AML-193 (cell line): Measurements from ENCODE around the gene TBC1D2.

Experiments used
- DNase-seq, 2 experiments: peaks; one replicate each; lab custom pipeline; 2025; lab: John Stamatoyannopoulos, UW

The TBC1D2 gene

GRCh38 chr9:98215821-98216220 lies 39.6 kb downstream of the TBC1D2 start:
- DNase-seq = no peak

GRCh38 chr9:98215271-98215670 lies 40.2 kb downstream of the TBC1D2 start:
- DNase-seq = no peak

- DNase-seq = no peak
These were observed 40.6 kb downstream of the TBC1D2 start for GRCh38 chr9:98214811-98215210.

GRCh38 chr9:98211260-98211659 lies 44.2 kb downstream of the TBC1D2 start:
- no peak for DNase-seq

GRCh38 chr9:98210435-98210834 lies 45.0 kb downstream of the TBC1D2 start:
- DNase-seq = no peak

- DNase-seq = no peak
These were observed 45.9 kb downstream of the TBC1D2 start for GRCh38 chr9:98209530-98209929.

- no peak for DNase-seq
These were observed 46.8 kb downstream of the TBC1D2 start for GRCh38 chr9:98208635-98209034.

- no peak for DNase-seq
These were observed 47.8 kb downstream of the TBC1D2 start for GRCh38 chr9:98207606-98208005.

GRCh38 chr9:98206754-98207153 lies 48.7 kb downstream of the TBC1D2 start:
- DNase-seq = no peak

- no peak for DNase-seq
These were observed 50.8 kb downstream of the TBC1D2 start for GRCh38 chr9:98204692-98205091.

- no peak for DNase-seq
These were observed 52.3 kb downstream of the TBC1D2 start for GRCh38 chr9:98203153-98203552.

GRCh38 chr9:98202252-98202651 lies 53.2 kb downstream of the TBC1D2 start:
- no peak for DNase-seq

- DNase-seq = no peak
These were observed 53.7 kb downstream of the TBC1D2 start for GRCh38 chr9:98201749-98202148.

GRCh38 chr9:98201102-98201501 lies 54.3 kb downstream of the TBC1D2 start:
- DNase-seq = no peak

GRCh38 chr9:98199388-98200033 lies 55.9 kb downstream of the TBC1D2 start:
- DNase-seq = no peak

GRCh38 chr9:98195671-98196070 lies 59.8 kb downstream of the TBC1D2 start:
- DNase-seq = no peak

- DNase-seq = no peak
These were observed 62.0 kb downstream of the TBC1D2 start for GRCh38 chr9:98193336-98193944.

- peak; percentile 60 to 62 for DNase-seq
These were observed 62.7 kb downstream of the TBC1D2 start, which contains the start of gene CORO2A for GRCh38 chr9:98192503-98193335. Gene CORO2A, minus strand, starts transcription at chr9:98192637. Its CDS starts 34,977 bp downstream, at chr9:98157660.

- peak in 1 of 2 experiments; percentile 17 for DNase-seq
These were observed 63.6 kb downstream of the TBC1D2 start for GRCh38 chr9:98191671-98192502.

- DNase-seq = no peak
These were observed 64.3 kb downstream of the TBC1D2 start for GRCh38 chr9:98191181-98191608.

- no peak for DNase-seq
These were observed 64.7 kb downstream of the TBC1D2 start for GRCh38 chr9:98190757-98191105.

GRCh38 chr9:98189412-98189811 lies 66.0 kb downstream of the TBC1D2 start:
- DNase-seq = no peak
